GM21526 (cell line): ENCODE results near the gene KIF12.
"Not testable (repeated sequence)": the region's sequence is repeated elsewhere in the genome, so short reads cannot be mapped to it uniquely, and the experiment has no call there.

Source experiments
- ATAC-seq: cut with Tn5 transposase; IDR thresholded peaks from one replicate; pipeline ENCODE4 v1.9.1; 2021; ENCODE audit warnings: moderate library complexity; ENCODE audit not compliant: unreplicated experiment, low FRiP score

Gene KIF12

DNA sequence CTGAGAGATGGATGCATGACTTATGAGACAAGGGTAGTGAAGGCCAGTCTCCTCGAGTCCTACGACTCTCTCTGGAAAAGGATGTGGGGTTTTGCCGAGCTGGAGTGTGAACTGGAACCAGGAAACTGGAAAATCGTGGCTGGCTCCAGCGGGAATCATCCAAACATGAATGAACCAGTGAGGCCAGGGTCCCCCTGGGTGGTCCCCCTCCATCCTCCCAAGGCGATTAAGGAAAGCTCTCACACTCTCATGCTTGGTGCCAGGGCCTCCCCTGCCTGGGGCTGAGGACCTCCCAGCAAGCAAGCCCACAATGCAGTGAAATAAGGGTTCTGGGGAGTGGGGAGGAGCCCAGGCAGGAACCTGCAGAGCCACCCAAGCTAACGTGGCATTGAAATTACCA is 11.4 kb downstream of the KIF12 start:
- no peak for ATAC-seq

DNA sequence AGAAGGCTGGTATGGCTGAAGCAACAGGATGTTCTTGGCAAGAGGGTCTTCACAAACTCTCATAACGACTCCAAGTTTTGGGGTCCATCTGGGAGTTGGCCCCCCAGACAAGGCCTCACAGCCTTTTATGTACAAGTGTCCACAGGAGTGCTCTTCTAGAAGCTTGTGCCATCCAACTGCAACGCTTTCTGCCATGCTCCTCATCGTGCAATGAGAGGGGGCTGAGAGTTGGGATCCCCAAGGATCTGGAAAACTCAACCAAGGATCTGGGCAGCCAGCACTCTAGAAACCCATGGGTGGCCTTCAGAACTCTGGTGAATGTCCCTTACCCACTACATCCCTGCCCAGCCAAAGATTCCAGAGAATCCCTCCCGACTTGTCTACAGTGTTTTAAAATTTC is 12.5 kb downstream of the KIF12 start:
- ATAC-seq, result no peak

DNA sequence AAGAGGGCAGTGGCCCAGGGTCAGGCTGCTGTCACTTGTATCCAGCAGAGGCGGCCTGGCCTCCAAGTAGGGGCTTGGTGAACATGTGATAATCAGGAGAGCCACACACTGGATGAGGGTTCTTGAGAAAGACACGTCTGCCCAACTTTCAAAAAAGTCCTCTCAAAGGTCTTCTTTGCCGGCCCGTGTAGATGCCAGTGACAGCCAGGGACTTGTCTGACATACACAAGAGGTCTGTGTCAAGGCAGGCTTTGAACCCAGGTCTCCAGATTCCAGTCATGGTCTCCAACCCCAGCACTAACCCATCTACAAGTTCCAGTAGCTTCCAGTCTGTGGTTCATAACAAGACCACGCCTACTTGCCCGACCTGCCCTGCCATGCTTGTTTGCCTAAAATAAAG is 13.1 kb downstream of the KIF12 start:
- no peak for ATAC-seq

DNA sequence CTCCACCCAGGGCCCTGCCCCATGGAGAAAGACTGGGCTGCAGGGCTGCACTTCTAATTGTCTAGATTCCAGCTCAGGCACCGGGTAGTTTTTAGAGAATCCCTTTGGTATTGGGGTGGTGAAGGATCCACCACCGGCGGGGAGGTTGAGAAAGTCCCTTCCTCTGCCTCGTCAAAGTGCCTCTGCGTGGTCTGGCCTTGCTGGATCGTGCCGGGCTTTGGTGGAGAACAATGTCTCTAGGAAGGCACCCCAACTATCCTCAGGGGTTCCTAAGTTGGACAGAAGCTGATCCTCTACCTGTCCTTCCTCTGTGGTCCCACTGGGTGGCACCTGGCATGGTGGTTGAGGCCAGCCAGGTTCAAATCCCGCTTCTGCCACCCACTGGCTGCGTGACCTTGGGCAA is 13.7 kb downstream of the KIF12 start:
- no peak for ATAC-seq

DNA sequence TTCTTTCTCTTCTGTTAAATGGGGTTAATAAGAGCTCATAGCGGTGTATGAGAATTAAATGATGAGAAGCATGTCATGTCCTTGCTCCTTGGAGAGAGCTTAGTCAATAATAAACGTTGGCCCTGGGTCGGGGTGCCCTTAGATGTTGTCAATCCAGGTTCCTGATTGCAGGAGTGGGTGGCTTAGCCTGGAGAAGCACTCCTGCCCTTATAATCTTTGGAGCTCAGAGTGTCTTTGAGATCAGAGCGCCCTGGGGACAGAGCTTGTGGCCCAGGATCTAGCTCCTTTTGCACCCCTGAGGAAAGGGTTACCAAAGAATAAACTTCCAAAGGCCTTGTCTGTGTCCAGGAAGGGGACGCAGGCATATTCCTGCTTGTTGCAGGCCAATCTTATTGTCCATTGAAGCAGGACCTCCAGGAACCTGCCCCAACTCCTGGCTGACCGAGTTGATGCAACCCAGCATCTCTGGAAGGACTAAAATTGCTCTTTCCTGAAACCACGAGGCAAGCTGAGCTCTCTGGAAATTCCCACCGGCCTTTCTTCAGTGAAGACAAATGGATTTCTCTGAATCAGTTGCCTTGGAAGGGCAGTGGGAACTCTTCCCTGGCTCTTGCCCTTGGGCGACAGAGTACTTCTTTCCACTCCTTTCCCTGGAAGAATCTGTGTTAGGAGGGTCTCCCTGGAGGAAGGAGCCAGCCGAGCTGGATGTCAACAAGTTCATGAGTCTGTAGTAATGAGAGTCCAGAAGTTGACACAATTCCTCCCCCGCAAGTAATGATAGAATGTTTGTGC is 14.6 kb downstream of the KIF12 start:
- ATAC-seq, result no peak

DNA sequence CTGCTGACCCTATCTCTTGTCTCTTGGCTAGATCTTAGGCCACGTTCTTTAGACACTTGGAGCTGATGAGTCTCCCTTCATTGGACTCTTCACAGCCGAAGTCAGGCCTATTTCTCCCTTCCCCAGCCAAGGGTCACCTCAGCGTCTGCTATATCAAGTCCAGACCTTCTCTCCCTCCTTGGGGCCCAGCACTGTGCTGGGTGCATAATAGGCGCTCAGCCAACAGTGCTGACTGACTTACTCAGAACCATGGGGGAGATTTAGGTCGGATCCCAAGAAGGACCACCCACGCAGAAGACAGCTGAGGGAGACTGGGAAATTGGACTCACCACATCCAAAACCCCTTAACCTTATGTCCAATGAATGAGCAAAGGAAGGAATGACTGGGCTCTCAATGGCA is 15.4 kb downstream of the KIF12 start:
- ATAC-seq, result no peak

DNA sequence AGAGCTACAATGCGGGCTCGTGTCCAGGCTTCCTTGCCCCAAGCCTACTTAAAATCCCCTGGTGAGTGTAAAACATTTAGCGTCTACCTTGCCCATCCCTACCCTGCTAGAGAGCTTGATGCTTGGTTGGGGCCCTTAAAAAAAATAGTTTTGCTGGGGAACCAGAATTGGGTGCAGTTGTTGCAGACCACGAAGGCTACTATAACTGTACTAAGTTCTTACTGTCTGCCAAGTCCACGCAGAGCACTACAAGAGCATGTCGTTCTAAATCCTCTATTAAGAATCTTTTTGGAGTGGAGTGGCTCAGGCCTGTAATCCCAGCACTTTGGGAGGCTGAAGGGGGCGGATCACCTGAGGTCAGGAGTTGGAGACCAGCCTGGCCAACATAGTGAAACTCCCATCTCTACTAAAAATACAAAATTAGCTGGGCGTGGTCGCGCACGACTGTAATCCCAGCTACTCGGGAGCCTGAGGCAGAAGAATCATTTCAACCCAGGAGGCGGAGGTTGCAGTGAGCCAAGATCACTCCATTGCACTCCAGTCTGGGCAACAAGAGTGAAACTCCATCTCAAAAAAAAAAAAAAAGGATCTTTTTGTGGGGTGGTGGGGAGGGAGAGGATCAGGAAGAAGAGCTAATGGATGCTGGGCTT is 16.2 kb downstream of the KIF12 start:
- ATAC-seq, result not testable (repeated sequence)

DNA sequence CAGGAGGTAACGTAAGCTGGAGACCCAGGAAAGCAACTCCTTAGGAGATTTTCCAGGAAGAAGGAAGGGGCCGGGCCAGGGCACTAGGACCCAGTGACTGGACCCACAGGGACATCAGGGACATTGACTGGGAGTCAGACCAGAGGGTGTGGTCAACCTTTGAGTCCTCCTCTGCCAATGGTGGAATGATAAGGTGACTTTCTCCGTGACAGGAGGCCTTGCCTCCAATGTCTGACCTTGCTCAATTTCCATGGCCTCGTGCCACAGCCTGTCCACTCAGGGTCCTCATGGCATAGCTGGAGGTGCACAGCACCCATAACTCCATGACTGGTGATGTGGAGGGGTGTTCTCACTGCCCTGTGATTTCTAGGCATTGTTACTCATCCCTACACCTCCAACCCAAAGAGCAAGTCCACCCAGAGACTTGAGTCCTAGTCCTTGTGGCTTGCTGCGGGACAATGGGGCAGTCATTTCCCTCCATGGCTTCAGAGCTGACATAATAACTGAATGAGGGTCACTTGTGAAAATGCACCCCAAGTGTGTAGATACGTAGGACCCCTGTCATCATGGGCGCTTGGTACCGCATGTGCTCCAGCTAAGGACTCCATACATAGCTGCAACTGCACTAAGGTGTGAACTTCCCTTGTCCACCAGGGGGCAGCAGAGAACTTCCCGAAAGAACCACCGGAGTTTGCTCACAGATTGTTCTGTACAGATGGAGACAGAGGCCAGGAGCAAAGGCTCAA is 16.9 kb downstream of the KIF12 start:
- ATAC-seq, result no peak

DNA sequence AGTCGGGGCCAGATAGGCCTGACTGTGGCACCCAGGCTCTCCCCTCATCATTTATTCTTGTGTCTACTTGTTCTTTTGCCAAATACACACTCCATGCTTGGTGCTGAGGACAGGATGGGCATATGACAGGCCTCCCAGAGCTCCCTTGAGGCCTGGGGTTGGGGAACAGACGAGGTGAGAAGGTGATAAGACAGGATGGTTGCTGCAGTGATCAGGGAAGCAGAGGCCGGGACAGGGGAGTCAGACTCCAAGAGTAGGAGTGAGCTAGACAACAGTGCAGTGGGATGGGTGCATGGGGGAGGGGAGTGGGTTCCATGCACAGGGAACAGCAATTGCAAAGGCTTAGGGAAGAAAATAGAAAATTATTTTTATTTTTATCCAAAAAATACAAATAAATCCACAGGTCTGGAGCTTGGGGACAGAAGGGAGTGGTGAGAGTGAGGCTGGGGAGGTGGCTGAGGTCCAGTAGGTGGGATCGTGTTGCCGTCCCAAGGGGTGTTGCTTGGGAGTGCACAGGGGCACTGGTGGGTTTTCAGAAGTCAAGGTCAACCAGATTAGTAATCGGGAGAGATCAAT is 17.6 kb downstream of the KIF12 start:
- no peak for ATAC-seq

DNA sequence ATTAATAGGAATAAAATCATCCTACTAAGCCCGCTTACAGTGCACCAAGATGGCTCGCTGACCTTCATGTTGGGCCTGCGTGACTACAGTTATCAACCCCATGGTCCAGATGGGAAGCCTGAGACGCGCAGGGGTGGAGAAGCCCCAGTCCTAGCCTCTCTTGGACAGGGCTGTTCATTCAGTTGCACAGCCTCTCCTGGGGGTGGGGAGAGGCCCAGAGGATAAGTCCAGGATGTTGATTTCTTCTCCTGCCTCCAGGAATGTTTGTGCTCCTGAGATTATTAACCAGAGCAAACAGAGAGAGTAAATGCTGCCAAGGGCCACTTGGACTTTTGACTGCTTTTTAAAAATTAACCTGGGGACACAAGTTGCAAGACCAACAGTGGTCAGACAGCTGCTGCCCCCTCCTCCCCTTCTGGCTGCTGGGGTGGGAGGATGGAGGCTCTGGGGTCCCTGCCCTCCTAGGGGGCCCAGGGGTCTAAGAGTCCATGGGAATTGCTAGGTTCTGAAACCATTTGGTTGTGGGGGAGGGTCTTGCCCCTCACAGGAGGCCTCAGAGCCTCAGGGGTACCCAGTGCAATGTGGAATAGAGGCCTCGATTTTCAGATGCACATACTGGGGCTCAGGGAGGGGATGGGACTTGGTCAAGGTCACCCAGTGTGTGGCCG is 18.2 kb downstream of the KIF12 start:
- ATAC-seq, result no peak

DNA sequence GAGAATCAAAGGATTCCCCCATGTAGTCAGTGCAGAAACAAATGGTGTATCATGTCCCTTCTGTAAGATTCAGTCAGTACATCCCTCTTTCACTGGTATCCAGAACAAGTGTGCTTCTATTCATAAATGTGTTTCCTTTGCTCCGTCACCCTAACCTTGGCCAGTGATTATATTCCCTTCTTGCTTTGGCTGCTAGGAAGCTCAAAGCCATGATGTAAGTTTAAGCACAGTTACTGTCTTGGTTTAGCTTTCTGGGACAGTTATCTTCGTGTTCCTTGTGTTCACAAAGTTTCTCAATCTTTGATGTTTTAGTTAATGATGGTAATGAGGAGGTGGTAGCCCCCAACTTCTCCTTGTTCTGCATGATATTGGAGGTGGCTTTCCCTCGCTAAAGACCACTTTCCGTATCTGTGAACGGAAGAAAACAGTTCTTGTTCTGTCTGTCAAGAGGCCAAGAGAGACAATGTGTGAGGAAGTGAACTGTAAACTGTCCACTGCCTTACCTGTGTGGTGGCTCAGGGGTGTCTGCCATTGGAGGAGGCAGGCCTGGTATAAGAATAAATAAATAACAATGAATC is 18.8 kb downstream of the KIF12 start:
- ATAC-seq, result no peak

DNA sequence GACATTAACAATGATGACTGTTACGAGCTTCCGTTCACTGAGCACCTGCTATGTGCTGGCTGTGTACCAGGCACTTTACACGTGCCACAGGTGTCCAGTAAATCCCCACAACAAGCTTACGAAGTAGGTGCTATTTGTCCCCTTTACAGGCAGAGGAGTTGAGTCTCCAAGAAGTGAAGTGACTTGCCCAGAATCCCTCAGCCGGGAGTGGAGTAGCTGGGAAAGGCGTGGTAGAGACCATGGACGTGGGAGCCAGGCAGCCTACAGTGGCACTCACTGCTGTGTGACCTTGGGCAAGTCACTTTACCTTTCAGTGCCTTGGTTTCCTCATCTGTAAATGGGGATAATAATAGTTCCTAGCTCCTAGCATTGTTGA is 20.3 kb downstream of the KIF12 start:
- ATAC-seq, result no peak

DNA sequence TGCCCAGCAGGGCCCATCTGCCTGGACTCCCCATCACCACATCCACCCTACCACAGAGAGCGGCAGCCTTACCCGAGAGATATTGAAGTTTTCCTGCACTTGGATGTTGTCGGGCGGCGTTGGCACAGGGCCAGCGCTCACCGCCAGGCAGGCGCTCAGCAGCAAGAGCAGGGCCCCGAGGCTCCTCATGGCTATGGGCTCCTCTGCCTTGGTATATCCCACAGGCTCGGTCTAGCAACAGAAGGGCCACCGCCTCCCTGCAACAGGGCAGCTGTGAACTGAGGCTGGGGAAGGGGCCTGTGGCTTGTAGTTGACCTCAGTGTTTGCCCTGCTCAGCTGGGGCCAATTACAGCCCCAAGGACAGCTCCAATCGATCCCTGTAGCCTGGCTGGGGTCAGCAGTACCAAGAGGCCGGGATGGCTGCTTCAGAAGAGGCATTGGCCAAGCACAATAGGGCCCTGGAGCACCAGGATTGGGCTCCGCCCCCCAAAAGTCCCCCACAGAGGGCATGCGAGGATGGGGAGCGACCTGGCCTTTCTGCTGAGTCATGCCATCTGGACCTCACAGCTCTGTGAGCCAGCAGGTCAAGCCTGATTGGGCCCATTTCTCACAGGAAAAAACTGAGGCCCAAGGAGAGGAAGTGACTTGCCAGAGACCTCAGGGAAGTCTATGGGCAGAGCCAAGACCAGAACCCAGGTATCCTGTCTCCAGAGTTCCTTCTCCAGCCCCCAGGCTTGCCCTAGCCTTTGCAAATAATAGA is 20.9 kb downstream of the KIF12 start, which contains the start of gene AMBP:
AMBP (minus strand) TSS at position 280 of the 760 bp plus-strand sequence; CDS start at position 189, 91 bp downstream.
- ATAC-seq, result no peak

DNA sequence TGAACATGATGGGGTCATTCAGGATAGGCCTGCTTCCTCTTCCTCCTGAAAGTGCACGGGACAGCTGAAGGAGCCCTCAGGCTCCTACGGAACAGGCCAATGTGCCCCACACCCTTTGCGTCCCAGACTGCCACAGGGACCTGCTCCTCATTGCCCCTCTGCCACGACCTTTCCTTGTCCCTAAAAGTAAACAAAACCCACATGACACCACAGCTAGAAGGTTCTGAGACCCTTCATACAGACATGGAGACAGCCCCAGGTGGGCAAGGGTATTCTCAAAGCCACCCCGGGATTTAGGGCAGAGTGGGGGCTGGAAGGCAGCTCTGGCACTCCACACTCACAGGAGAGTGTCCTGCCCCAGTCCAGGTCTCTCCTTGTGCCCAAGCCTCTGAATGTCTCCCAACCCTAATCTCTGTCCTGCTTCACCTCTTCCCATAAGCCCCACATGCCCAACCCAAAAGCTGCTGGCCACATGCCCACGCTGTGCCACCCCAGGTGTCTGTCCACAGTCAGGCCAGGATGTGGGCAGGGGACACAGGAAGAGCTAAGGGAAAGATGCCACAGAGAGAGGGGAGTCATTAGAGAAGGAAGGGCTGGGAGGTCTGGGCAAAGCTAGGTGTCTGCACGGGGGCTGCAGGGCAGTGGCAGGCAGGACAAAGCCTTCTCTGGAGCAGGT is 21.8 kb downstream of the KIF12 start:
- no peak for ATAC-seq

DNA sequence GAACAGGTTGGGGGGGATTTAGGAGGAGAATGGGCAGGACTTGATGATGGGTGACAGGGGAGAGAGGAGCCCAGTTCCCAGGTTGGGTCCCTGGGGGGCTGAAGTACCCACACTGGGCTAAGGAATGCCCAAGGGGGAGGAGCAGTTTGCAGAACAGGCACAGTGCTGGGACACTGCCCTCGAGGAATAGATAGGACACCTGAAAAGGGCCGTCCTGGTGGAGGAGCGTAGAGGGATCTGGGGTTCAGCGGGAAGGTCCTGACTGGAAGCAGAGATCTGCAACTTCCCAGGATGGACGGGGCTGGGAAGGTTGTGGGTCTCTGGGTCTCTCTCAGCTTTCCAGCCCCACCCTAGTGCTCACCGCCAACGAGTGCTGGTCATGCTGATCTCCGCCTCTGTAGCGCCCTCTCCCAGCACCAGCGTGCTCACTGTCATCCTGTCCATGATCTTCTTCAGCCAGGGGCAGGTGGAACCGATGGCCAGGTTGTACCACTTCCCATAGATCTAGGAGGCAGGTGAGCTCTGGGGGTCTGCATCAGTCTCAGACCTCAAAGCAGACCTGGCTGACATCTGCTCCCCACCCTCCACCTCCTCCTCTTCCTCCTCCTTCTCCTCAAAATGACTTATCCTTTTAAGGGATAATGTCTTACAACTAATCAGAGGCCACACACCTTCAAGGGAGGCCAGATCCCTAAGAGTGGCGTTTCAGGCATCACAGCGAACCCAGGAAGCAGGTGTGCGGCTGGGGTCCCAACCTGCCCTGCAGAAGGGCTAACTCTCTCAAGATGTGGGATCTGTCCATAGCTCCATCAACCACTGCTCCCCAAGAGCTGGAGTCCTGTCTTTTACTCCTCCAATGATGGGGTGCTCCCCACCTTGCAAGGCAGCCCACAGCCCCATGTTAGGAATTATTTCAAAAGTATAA is 22.6 kb downstream of the KIF12 start:
- no peak for ATAC-seq

DNA sequence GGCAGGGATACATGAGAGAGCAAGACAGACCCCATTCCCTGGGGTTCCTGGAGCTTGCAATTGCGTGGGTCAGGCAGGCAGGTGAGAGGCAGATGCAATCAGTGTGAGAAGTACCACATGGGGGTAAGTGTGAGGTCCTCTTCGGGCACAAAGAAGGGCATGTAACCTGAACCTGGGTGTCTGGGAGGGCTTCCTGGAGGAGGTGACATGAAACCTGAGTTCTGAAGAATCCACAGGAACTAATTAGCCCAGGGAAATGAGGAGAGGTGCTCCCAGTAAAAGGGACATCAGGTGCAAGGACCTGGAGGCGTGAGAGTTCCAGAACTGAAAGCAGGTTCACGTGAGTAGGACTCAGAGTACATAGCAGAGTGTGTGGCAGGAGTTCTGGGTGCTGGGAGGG is 23.5 kb downstream of the KIF12 start:
- ATAC-seq, result no peak

DNA sequence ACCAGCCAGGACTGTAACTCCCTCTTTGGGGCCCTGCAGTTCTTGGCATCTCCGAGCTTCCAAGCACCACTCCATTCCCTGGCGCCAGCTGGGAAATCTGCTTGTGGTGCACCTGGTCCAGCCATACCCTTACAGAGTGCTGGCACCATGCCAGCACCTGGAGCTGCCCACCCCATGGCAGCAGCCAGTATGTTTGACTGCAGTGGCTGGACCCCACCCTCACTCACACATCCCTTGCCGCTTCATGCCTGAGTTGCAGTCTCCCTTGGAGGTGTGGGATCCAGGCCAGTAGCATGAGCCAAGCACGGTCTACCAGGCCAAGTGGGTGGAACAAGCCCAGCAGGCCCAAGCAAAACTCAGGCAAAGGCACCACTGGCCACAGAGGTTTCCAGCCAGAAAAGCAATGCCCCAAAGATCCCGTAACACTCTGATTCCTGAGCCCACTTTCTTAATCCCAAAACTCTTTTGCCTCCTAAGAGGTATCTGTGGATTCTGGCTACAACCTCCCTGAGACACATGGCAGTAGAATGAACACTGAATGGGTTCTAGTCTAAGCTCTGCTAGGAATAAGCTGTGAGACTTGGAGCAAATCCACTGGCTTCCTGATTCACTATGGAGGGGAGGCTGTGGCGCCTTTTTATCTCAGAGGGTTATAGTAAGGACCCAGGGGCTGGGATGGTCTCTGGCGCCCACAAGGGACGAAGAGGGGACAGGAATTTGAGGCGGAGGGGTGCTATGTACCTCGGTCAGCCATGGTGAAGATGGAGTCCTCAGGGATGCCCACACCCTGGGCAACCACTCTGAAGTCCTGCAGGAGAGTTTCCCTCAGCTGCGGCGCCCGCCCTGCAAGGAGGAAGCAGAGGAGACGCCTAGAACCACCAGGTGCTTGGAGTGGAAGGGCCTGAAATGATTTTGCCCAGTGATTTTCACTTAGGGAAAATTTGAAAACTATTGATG is 26.6 kb downstream of the KIF12 start:
- no peak for ATAC-seq
